ENCODE measurements around the gene ZNF267.

DNA sequence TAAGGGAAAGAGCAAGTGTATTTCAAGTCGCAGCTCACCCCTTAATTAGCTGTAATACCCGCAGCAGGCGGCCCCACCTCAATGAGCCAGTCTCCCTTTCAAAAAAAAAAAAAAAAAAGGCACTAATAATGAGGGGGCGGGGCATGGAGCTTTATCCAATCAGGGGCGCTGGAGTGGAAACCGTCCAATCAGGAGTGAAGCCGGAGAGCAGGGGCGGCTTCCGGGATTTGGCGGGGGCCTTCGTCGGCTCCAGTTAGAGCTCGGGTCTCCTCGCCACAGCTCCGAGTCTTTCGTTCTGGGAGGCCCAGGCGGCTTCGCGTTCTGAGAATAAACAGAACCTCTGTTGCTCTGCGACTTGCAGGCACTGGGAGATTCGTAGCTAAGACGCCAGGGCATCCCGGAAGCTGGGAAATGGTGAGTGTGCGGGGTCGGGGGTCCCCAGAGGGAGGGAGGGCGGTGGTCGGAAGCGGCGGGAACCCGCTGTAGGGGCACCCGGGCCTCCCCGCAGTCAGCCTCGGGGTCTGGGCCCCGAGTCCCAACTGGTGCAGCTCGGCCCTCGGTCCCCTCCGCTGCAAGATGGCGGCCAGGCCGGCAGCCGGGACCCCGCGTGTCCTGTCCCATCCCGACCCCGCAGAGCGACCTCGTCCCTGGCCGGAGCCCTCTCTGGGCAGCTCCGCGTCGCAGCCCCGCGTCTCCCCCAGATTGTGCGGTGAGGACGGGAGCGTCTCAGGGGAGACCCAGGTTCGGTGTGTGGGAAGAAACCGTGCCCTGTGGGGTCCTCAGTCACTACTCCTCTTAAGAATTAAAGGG is at the start of gene ZNF267:
- TF ChIP-seq, protein P1, sequence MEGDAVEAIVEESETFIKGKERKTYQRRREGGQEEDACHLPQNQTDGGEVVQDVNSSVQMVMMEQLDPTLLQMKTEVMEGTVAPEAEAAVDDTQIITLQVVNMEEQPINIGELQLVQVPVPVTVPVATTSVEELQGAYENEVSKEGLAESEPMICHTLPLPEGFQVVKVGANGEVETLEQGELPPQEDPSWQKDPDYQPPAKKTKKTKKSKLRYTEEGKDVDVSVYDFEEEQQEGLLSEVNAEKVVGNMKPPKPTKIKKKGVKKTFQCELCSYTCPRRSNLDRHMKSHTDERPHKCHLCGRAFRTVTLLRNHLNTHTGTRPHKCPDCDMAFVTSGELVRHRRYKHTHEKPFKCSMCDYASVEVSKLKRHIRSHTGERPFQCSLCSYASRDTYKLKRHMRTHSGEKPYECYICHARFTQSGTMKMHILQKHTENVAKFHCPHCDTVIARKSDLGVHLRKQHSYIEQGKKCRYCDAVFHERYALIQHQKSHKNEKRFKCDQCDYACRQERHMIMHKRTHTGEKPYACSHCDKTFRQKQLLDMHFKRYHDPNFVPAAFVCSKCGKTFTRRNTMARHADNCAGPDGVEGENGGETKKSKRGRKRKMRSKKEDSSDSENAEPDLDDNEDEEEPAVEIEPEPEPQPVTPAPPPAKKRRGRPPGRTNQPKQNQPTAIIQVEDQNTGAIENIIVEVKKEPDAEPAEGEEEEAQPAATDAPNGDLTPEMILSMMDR (IDR thresholded peaks at IDR 0.05): no peak
- peak; percentile 69 to 79 for TF ChIP-seq POLR2A (IDR thresholded peaks at IDR 0.05)
